ENCODE results near the gene TXNRD1.

DNA sequence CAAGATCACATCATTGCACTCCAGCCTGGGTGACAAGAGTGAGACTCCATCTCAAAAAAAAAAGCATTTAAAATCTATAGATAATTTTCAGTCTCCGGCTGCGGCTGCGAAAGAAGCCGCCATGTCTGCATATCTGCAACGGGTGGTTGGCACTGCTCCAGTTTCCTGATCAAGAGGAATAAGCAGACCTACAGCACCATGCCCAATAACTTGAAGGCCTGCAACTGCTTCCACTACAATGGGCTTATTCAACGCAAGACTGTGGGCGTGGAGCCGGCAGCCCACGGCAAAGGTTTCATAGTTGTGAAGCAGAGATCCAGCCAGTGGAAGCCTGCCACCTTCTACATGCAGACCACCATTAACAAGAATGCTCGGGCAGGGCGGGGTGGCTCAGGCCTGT lies 57.4 kb downstream of the TXNRD1 start:
- TF ChIP-seq, protein P1, sequence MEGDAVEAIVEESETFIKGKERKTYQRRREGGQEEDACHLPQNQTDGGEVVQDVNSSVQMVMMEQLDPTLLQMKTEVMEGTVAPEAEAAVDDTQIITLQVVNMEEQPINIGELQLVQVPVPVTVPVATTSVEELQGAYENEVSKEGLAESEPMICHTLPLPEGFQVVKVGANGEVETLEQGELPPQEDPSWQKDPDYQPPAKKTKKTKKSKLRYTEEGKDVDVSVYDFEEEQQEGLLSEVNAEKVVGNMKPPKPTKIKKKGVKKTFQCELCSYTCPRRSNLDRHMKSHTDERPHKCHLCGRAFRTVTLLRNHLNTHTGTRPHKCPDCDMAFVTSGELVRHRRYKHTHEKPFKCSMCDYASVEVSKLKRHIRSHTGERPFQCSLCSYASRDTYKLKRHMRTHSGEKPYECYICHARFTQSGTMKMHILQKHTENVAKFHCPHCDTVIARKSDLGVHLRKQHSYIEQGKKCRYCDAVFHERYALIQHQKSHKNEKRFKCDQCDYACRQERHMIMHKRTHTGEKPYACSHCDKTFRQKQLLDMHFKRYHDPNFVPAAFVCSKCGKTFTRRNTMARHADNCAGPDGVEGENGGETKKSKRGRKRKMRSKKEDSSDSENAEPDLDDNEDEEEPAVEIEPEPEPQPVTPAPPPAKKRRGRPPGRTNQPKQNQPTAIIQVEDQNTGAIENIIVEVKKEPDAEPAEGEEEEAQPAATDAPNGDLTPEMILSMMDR (IDR thresholded peaks at IDR 0.05 in 8 of 11, conservative IDR thresholded peaks at IDR 0.05 in 3 of 11): no peak
- TF ChIP-seq POLR2AphosphoS5 (IDR thresholded peaks at IDR 0.05): no peak
- TF ChIP-seq POLR2A (IDR thresholded peaks at IDR 0.05): no peak

Data from spleen (tissue), 7 donors.